ENCODE data around the gene HSF2.

HSF2 gene

GRCh38 chr6:122374307-122374706, 25.1 kb upstream of the HSF2 start:
- WGBS, 2 experiments = 90 to 100% methylated on average over 1 to 2 of the region's 2 CpGs

GRCh38 chr6:122376246-122376645, 23.2 kb upstream of the HSF2 start:
- no peaks in the 10 kb centered on the region for H3K4me1 ChIP-seq (ENCODE audit: control insufficient read depth, insufficient read depth, low read length)
- no peak overlapping the region for H3K27ac ChIP-seq (ENCODE audit: insufficient read depth, low read depth, low read length, poor library complexity, severe bottlenecking)
- no peaks in the 10 kb centered on the region for H3K27me3 ChIP-seq (ENCODE audit: control insufficient read depth, insufficient read depth, low read length, poor library complexity, severe bottlenecking)
- no peak overlapping the region for H3K4me3 ChIP-seq (ENCODE audit: insufficient read depth, low read depth, low read length)
- WGBS, 2 experiments = 41 to 70% methylated on average over 1 to 2 of the region's 3 CpGs
- no peaks in the 10 kb centered on the region for H3K36me3 ChIP-seq (ENCODE audit: control insufficient read depth, insufficient read depth, low read length)
- no peaks in the 10 kb centered on the region for H3K9me3 ChIP-seq (ENCODE audit: control insufficient read depth, low read length)

More at GRCh38 chr6:122374307-122374706, 25.1 kb upstream of the HSF2 start:
- no peak overlapping the region for H3K27ac ChIP-seq (ENCODE audit: insufficient read depth, low read depth, low read length, poor library complexity, severe bottlenecking)
- H3K9me3 ChIP-seq (ENCODE audit: control insufficient read depth, low read length) = no peaks in the 10 kb centered on the region
- no peak overlapping the region for H3K4me3 ChIP-seq (ENCODE audit: insufficient read depth, low read depth, low read length)
- H3K27me3 ChIP-seq (ENCODE audit: control insufficient read depth, insufficient read depth, low read length, poor library complexity, severe bottlenecking) = no peaks in the 10 kb centered on the region
- H3K4me1 ChIP-seq (ENCODE audit: control insufficient read depth, insufficient read depth, low read length) = no peaks in the 10 kb centered on the region
- no peaks in the 10 kb centered on the region for H3K36me3 ChIP-seq (ENCODE audit: control insufficient read depth, insufficient read depth, low read length)

- WGBS, 2 experiments = 18 to 33% methylated on average over 8 of the region's 8 CpGs
- peaks cover 10% of the 10 kb centered on the region for H3K27me3 ChIP-seq (ENCODE audit: control insufficient read depth, insufficient read depth, low read length, poor library complexity, severe bottlenecking)
Measured at GRCh38 chr6:122381494-122382265, 17.8 kb upstream of the HSF2 start.

GRCh38 chr6:122385857-122386612, 13.4 kb upstream of the HSF2 start:
- H3K4me1 ChIP-seq (ENCODE audit: control insufficient read depth, insufficient read depth, low read length) = no peaks in the 10 kb centered on the region
- H3K27ac ChIP-seq (ENCODE audit: insufficient read depth, low read depth, low read length, poor library complexity, severe bottlenecking) = no peak overlapping the region
- H3K27me3 ChIP-seq (ENCODE audit: control insufficient read depth, insufficient read depth, low read length, poor library complexity, severe bottlenecking) = peaks cover 51% of the 10 kb centered on the region
- no peaks in the 10 kb centered on the region for H3K9me3 ChIP-seq (ENCODE audit: control insufficient read depth, low read length)
- no peaks in the 10 kb centered on the region for H3K36me3 ChIP-seq (ENCODE audit: control insufficient read depth, insufficient read depth, low read length)
- no peak overlapping the region for H3K4me3 ChIP-seq (ENCODE audit: insufficient read depth, low read depth, low read length)
- WGBS, 2 experiments = 0 to 39% methylated on average over 1 to 2 of the region's 3 CpGs

More at GRCh38 chr6:122381494-122382265, 17.8 kb upstream of the HSF2 start:
- Histone ChIP-seq H3K4me1 (ENCODE audit: control insufficient read depth, insufficient read depth, low read length) (no peaks in the 10 kb centered on the region), H3K36me3 (ENCODE audit: control insufficient read depth, insufficient read depth, low read length) (no peaks in the 10 kb centered on the region), H3K9me3 (ENCODE audit: control insufficient read depth, low read length) (no peaks in the 10 kb centered on the region), H3K27ac (ENCODE audit: insufficient read depth, low read depth, low read length, poor library complexity, severe bottlenecking) (no peak overlapping the region), H3K4me3 (ENCODE audit: insufficient read depth, low read depth, low read length) (no peak overlapping the region)

- peaks cover 67% of the 10 kb centered on the region for H3K27me3 ChIP-seq (ENCODE audit: control insufficient read depth, insufficient read depth, low read length, poor library complexity, severe bottlenecking)
- no peaks in the 10 kb centered on the region for H3K9me3 ChIP-seq (ENCODE audit: control insufficient read depth, low read length)
- H3K36me3 ChIP-seq (ENCODE audit: control insufficient read depth, insufficient read depth, low read length) = no peaks in the 10 kb centered on the region
- WGBS, 2 experiments = 75 to 82% methylated on average over 2 of the region's 2 CpGs
- no peak overlapping the region for H3K27ac ChIP-seq (ENCODE audit: insufficient read depth, low read depth, low read length, poor library complexity, severe bottlenecking)
- H3K4me1 ChIP-seq (ENCODE audit: control insufficient read depth, insufficient read depth, low read length) = no peaks in the 10 kb centered on the region
- no peak overlapping the region for H3K4me3 ChIP-seq (ENCODE audit: insufficient read depth, low read depth, low read length)
Measured at GRCh38 chr6:122388945-122389344, 10.5 kb upstream of the HSF2 start.

- H3K36me3 ChIP-seq (ENCODE audit: control insufficient read depth, insufficient read depth, low read length) = no peaks in the 10 kb centered on the region
- H3K27ac ChIP-seq (ENCODE audit: insufficient read depth, low read depth, low read length, poor library complexity, severe bottlenecking) = no peak overlapping the region
- no peaks in the 10 kb centered on the region for H3K9me3 ChIP-seq (ENCODE audit: control insufficient read depth, low read length)
- no peak overlapping the region for H3K4me3 ChIP-seq (ENCODE audit: insufficient read depth, low read depth, low read length)
- 67 to 93% methylated on average over 2 to 3 of the region's 4 CpGs for WGBS, 2 experiments
- H3K27me3 ChIP-seq (ENCODE audit: control insufficient read depth, insufficient read depth, low read length, poor library complexity, severe bottlenecking) = peaks cover 76% of the 10 kb centered on the region
- no peaks in the 10 kb centered on the region for H3K4me1 ChIP-seq (ENCODE audit: control insufficient read depth, insufficient read depth, low read length)
Measured at GRCh38 chr6:122389704-122390372, 9.6 kb upstream of the HSF2 start.

- Histone ChIP-seq H3K9me3 (ENCODE audit: control insufficient read depth, low read length) (no peaks in the 10 kb centered on the region), H3K27ac (ENCODE audit: insufficient read depth, low read depth, low read length, poor library complexity, severe bottlenecking) (no peak overlapping the region), H3K27me3 (ENCODE audit: control insufficient read depth, insufficient read depth, low read length, poor library complexity, severe bottlenecking) (peaks cover 85% of the 10 kb centered on the region), H3K4me3 (ENCODE audit: insufficient read depth, low read depth, low read length) (no peak overlapping the region), H3K36me3 (ENCODE audit: control insufficient read depth, insufficient read depth, low read length) (no peaks in the 10 kb centered on the region), H3K4me1 (ENCODE audit: control insufficient read depth, insufficient read depth, low read length) (no peaks in the 10 kb centered on the region)
- WGBS, 2 experiments = 17 to 18% methylated on average over 6 of the region's 6 CpGs
Measured at GRCh38 chr6:122392564-122393350, 6.7 kb upstream of the HSF2 start.

GRCh38 chr6:122393351-122393896, 6.0 kb upstream of the HSF2 start:
- Histone ChIP-seq H3K27me3 (ENCODE audit: control insufficient read depth, insufficient read depth, low read length, poor library complexity, severe bottlenecking) (peaks cover 85% of the 10 kb centered on the region), H3K27ac (ENCODE audit: insufficient read depth, low read depth, low read length, poor library complexity, severe bottlenecking) (no peak overlapping the region), H3K4me3 (ENCODE audit: insufficient read depth, low read depth, low read length) (no peak overlapping the region), H3K36me3 (ENCODE audit: control insufficient read depth, insufficient read depth, low read length) (no peaks in the 10 kb centered on the region), H3K9me3 (ENCODE audit: control insufficient read depth, low read length) (no peaks in the 10 kb centered on the region), H3K4me1 (ENCODE audit: control insufficient read depth, insufficient read depth, low read length) (no peaks in the 10 kb centered on the region)
- 16 to 19% methylated on average over 8 of the region's 8 CpGs for WGBS, 2 experiments

- Histone ChIP-seq H3K27ac (ENCODE audit: insufficient read depth, low read depth, low read length, poor library complexity, severe bottlenecking) (no peak overlapping the region), H3K9me3 (ENCODE audit: control insufficient read depth, low read length) (no peaks in the 10 kb centered on the region), H3K27me3 (ENCODE audit: control insufficient read depth, insufficient read depth, low read length, poor library complexity, severe bottlenecking) (peaks cover 79% of the 10 kb centered on the region), H3K4me3 (ENCODE audit: insufficient read depth, low read depth, low read length) (no peak overlapping the region), H3K4me1 (ENCODE audit: control insufficient read depth, insufficient read depth, low read length) (no peaks in the 10 kb centered on the region), H3K36me3 (ENCODE audit: control insufficient read depth, insufficient read depth, low read length) (no peaks in the 10 kb centered on the region)
- 84 to 85% methylated on average over 5 of the region's 5 CpGs for WGBS, 2 experiments
Measured at GRCh38 chr6:122394016-122394415, 5.4 kb upstream of the HSF2 start.

Data from ectodermal cell (in vitro differentiated cells).